AG20443 (cell line): Measurements from ENCODE around the gene ZNF550.

Experiments used
- DNase-seq: peaks from one replicate; pipeline ENCODE4 v3.0.0; 2012; ENCODE audit warnings: low spot score, mixed read lengths

Gene ZNF550

DNA sequence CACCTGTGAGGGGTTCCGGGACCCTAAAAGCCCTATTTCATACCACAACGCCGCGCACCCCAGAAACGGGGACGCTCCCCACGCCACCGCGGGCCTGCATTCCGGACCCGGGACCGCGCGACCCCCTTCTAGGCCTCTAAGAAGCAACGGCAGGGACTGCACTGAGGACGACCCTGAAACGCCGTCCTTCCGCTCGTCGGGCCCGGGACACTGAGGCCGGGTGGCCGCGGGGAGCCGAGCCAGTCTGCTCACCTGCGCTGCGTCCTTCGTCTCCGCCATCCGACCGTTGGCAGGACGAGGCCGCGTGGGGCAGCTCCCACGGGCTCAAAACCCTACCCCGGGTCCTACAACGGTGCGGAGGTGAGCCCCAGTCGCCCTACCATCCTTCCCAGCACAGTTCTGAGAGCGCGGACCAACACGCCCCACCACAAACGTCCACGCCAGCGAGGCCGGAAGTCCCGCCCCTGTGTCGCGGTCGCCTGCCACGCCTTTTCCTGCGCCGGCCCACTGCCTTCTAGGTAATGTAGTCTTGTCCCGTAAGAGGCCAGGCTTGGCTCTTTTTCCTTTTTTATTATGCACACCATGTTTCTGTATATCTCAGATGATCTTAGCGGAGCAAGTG, at the start of gene ZNF550:
Gene ZNF550 (minus strand): TSS at position 460 of the 622 bp plus-strand sequence. CDS start 181 bp downstream, at position 279.
- DNase-seq: peak; percentile 97

DNA sequence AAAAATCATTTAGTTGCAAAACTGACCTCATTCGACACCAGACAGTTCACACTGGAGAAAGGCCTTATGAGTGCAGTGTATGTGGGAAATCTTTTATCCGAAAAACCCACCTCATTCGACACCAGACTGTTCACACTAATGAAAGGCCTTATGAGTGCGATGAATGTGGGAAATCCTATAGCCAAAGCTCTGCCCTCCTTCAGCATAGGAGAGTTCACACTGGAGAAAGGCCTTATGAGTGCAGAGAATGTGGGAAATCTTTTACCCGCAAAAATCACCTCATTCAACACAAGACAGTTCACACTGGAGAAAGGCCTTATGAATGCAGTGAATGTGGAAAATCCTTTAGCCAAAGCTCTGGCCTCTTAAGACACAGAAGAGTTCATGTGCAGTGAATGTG, 47.3 kb upstream of the ZNF550 start:
- DNase-seq: no peak

DNA sequence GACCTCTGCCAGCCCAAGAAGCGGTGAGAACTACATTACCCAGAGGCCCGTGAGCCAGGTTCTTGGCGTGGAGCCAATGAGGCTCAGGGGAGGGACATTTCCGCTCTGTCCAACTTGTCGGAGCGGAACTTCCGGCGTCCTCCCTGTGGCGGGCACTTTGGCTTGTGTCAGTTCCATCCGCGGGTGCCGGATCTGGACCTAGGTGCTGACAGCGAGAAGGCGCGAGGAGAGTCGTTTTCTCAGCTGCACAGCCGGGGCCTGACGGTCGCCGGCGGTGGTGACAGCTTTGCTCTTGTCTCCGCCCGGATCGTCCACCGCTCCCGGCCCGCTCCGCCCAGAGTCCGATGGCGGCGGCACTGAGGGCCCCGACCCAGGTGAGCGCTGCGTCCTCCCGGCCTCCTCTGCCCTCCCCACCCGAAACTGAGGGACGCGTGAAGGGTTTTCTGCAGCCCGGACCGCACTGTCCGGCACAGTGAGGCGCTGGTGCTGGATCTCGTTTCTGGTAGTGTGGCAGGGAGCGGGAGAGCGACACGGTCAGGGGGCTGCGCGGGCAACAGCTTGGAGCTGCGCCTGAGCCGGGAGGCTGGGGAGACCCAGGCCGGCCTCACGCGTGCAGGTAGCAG, 40.2 kb upstream of the ZNF550 start, which contains the start of gene ZNF530:
Gene ZNF530 (plus strand): TSS at position 125 of the 623 bp plus-strand sequence. CDS start 4,461 bp downstream, outside the sequence.
- peak; percentile 96 for DNase-seq

DNA sequence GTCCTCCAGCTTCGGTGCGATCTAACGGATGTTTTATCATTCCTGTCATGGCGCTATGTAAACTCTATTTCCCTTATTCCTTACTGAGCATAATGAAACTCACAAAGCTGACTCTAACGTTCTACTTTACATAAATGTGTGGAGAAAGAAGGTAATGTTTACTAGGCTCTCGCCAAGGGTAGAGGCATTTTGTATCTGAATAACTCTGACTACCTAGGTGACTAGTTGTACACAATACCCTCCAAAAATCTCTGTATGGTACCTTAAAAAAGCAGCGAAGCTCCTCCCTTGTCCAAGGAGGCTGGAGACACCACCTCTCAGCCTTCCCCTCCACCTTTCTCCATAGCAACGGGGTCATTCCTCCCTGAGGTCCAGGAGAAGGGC, 39.7 kb upstream of the ZNF550 start:
- DNase-seq: no peak

DNA sequence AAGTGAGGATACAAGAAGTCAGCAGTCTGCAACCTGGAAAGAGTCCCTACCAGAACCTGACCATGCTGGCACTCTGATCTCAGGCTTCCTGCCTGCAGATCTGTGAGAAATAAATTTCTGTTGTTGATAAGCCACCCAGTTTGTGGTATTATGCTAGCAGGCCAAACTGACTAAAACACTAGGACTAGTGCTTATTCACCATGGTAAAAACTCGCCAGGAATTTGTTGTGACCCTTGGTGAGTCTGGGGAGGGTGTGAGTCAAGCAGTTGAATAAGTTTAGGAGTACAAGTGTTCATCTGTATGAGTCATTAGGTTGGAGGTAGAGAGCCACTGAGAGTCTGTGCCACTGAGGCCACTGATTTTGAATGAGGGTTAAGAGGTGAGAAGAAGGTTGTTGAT, 27.9 kb upstream of the ZNF550 start:
- DNase-seq: peak; percentile 57

DNA sequence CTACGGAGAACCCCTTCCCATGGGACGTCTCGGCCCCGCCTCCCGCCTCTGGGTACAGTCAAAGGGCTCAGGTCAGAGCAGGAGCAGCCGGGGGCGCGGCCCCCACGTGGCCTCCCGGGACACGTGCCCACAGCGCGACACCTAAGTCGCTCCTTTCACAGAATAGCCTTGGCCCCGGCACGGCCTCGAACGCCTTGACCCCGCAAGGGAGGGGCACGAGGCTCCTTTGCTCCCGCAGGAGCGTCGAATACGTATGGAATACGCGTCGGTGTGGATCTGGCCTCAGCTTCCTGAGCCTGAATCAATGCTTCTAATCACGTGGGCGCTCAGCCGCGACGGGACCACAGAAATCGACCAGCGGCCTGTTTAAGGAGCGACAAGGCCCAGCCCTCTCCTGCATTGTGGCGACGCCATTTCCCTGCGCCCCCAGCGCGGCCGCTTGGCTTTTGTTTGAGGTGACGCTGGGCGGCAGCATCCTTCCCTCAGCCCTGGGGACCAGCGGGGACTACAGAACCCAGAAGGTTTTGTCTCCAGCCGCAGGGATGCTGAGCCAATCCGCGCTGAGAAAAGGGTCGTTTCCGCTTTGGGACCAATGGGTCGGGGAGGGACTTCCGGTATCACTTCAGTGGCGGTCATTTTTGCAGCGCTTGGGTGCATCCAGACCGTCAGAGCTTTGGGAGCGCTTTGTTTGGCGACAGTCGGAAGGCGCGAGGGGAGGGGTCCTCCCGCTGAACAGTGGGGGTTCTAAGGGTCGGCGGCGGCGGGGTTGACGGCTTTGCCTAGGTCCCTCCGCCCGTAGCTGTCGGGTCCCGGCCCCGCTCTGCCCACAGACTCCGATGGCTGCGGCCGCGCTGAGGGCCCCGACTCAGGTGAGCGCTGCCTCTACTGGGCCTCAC, 24.1 kb upstream of the ZNF550 start, which contains the start of gene ZIK1:
Gene ZIK1 (plus strand): TSS at position 625 of the 896 bp plus-strand sequence. CDS start 212 bp downstream, at position 837.
- peak; percentile 96 for DNase-seq

DNA sequence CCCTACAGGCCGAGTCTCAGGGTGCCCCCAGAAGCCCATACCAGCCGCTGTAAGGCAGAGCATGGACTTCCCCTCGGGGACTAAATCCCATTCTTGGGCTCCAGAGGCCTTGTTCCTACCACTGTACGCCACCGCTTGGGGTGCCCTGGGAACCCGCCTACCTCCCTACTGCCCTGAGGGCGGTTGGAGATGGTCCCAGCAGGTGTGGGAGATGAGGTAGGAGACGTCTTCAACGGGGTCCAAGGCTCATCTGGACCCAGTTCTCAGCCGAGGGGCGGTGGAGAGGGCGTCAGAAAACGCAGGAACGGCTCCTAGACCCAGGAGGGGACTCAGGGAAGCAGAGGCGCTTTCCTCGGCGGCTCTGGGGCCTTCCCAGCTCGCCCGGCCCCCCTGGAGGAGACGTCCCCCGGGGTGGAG, 23.4 kb upstream of the ZNF550 start:
- no peak for DNase-seq

DNA sequence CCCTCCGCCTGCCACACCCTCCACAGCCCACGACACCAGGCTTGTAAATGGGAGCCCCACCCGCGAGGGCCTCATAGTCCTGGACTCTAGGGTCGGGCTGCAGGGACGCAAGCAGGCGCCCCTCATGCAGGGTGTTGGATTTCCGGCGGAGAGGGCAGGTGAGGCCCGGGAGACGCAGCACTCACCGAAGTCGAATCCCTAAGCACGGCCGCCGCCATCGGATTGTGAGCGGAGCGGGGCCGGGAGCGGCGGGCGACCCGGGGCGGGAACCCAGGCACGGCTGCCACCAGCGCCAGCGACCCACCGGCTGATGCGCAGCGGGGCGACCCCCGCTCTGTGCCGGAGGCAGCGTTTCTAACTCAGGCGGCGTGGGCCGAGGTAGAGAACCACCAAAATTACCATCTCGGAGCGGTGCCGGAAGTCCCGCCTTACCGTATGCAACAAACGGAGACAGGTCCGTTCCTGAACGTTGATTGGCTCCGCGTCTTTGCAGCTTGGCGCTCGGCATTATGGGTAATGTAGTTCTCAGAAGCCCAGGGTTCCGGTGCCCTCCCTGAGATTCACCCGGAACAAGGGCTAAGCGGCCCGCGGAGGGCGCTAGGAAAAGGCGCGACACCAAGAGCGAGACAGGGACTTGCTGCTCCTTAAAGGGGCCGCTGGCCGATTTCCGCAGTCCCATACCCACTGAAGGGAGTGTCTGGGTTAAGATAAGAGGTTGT, 19.0 kb upstream of the ZNF550 start, which contains the start of gene ZNF416:
Gene ZNF416 (minus strand): TSS at position 425 of the 719 bp plus-strand sequence. CDS start 207 bp downstream, at position 218.
- peak; percentile 98 for DNase-seq

DNA sequence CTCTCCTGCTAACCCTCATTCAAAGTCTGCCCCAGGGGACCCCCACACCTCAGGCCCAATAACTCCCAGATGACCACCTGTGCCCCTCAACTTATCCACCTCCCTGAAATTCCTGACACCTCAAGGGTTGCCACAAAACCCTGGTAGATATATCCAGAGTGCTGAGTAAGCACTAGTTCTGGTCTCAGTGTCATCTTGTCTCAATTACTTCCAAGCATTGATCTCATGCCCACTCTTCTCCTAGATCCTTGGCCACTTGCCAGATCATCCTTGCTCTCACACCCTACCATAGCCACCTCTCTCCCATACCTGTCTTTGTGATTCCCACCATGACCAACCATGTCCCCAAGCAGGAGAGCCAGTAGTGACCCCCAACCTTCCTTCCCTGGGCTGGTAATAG, 17.0 kb upstream of the ZNF550 start:
- DNase-seq: no peak

DNA sequence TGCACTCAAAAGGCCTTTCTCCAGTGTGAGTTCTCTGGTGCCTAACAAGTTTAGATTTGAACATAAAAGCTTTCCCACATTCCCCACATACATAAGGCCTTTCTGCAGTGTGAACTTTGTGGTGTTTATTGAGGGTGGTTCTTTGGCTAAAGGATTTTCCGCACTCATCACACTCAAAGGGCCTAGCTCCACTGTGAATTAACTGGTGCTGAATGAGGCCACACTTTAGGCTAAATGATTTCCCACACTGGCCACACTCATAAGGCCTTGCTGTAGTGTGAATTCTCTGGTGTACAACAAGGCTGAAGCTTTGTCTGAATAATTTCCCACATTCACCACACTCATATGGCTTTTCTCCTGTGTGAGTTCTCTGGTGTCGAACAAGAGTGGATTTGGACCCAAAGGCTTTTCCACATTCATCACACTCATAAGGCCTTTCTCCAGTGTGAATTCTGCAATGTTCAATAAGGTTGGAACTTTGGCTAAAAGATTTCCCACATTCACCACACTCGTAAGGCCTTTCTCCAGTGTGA, 12.8 kb upstream of the ZNF550 start:
- no peak for DNase-seq

DNA sequence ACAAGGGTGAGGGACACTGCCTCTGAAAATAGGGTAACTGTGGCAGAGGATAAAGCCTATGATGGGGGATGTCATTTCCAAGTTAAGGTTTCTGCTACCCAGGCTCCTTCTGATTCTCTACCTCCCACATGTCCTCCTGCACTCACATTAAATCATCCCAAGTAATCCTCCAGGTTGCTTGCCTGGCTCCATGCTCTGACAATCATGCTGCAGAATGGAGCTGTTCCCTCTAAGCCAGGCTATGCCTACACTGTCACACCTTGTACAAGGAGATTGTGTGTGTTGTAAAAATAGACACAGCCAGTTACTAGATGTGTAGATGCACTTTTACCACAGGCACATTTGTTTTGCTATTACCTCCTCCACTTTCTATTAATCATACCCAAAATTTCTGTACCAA, 11.0 kb upstream of the ZNF550 start:
- DNase-seq: no peak

DNA sequence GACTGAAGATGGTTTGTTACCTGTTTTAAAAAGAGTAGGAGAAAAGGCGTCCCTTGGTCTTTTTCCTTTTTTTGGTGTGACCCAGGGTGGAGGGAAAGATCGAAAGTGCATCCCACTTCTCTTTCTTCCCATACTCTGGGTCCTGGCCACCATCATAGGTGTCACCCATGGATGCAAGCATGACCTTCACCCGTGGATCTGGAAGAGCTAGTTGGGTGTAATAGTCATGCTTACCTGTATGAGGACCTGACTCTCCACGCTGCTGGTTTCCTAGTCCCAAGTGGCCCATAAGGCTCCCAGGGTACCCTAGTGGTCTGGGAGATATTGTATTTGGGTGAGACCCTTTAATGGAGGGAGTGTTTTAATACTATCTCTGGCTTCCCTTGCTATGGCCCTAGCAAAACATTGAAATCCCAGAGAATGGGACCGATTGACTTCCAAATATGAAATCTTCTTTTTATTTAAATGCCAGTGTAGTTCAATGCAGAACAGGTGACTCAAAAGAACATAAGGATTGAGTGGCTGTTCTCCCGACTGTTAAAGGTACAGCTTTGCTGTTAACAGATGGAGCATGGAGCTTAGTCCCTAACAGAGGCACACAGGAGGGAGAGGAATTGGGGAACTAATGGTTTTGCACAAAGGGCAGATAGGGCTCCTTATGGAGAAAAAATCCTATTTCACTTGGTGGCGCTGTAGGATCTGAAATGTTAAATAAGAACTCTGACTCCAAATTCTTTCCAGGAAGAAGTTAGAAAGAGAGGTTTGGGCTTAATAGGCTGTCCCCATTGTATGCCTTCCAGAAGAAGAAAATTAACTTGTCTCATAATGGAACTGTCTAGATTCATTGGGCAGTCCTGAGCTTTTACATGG, 7.0 kb upstream of the ZNF550 start:
- DNase-seq: no peak

DNA sequence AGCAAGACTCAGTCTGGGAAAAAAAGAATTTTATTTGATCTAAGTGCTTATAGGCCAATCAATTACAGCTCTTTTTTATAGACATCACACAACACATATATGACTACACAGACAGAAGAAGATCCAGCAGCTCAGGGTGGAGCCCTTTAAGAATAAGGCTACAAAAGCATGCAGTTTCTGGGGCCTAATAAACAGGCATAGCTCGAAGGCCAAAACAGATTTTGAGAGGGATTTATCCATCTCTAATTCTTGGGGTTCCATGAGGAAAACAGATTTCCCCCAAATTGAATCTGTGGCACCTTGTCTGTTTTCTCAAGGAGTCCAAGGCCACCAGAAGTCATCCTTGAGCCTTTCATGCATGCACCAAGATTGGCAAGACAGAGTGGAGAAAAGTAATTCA, 3.9 kb upstream of the ZNF550 start:
- no peak for DNase-seq

DNA sequence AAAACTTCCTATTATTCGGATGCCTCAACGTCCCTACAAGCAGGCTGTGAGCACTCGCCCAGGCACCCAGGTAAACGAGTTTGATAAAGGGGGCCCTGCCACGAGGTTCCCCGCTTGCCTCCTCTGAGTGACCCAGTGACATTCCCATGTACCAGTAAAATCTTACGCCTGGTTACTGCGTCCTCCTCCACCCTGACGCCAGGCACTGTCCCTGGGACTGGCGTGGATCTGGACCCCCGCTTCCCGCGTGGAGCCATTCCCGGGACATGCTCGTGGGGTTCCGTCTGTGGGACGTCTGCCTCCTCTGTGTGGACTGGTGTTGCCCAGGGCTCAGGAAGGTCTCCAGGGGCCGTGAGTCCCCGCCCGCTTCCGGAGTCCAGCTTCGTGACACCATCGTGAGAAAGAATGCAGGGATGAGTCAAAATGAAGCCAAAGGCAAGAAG, 407 bp upstream of the ZNF550 start:
- DNase-seq: peak; percentile 85

DNA sequence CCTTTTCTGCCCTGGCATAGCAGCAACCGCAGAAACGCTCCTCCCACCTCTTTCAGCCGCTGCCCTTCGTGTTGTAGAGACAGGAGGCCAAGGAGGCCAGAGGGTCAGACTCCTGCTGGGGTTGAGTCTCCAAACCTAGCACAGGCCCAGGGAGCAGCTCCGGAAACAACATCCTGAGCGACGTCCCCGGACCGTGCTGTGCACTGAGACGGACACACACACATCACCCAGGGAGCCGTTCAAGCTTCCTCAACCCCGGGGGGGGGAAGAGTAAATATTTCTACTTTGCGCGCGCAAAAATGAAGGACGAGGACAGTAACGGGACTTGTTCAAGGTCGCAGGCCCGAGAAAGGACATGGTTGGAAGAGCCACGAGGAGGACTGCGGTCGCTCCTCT, 657 bp downstream of the ZNF550 start:
- peak; percentile 57 for DNase-seq

DNA sequence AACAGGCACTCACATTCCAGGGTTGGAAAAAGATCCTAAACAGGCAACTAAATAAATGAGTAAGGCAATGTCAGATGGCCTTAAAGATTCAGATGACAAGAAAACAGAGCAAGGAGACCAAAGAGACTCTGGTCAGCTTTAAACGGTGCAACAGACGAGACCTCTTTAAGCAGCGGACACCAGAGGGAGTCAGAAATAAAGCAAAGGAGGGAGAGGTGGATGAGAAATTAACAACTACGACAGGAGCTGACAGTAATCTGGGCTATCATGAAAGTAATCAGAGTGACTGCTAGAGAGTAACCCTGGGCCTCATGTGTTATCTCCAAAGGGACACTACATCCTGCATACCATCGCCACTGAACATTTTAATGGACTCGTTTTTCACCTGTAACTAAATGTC, 1.1 kb downstream of the ZNF550 start:
- DNase-seq: peak; percentile 26

DNA sequence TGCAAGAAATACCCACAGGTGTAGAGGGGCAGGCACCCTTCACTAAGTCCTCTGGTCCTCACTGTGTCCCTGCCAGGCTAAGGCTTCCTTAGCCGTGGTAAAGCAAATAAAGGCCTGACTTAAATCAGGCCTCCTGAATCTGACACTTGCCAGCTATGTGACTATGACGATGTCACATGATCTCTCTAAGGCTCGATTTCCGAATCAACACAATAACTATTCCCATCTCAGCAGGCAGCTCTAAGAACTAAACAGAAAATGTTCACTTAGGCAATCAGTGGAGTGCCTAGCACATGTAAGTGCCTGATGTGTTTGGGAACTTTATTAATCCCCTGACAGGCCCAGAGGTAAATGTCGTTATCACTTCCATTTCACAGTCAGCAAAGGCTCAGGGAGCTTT, 2.0 kb downstream of the ZNF550 start:
- DNase-seq: no peak

DNA sequence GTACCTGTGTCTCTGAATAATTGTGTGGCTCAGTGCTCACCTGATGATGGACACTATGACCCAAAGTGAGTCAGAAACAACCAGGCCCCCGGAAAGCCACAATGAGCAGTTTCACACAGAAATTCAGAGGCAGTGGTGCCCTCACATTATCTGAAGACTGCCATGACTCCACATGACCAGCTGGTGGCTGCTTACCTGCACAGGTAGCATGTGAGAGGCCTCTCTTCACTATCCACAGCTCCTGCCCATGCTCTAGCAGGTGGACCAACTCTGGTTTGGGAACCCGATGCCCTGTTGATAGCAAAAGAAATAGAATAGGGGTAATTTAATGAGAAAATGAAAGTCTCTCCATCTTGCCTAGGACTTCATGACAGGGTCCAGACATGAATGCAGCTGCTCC, 7.2 kb downstream of the ZNF550 start:
- DNase-seq: no peak

DNA sequence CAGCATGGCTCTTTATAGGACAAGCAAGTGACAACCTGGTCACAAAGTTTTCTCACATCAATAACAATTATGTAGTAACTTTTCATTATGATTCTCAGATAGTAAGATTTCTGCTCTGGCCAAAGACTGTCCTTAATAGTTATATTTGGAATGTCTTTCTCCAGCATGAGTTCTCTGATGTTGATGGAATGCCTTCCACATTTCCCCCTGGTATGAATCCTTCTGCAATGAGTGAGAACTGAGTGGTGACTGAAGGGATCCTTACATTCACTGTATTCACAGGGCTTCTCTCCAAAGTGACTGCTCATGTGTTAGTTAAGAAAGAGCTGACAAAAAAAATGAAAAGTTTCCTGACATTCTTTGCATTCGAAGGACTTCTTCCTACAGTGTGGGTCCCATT, 13.2 kb downstream of the ZNF550 start:
- DNase-seq: no peak

DNA sequence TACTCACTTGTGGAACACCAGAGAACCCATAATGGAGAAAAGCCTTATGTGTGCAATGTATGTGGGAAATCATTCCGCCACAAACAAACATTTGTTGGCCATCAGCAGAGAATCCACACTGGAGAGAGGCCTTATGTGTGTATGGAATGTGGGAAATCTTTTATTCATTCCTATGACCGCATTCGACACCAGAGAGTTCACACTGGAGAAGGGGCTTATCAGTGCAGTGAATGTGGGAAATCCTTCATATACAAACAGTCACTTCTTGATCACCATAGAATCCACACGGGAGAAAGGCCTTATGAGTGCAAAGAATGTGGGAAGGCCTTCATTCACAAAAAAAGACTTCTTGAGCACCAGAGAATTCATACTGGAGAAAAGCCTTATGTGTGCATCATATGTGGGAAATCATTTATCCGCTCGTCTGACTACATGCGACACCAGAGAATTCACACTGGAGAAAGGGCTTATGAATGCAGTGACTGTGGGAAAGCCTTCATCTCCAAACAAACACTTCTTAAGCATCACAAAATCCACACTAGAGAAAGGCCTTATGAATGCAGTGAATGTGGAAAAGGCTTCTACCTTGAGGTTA, 21.6 kb downstream of the ZNF550 start:
- DNase-seq: no peak
